HUES48 (cell line): ENCODE results near the gene CREB3L4.

Source experiments
- H3K27ac ChIP-seq: one replicate; pipeline ENCODE4 v1.7.0; 2013; ENCODE audit warnings: low read depth, low read length, inconsistent platforms
- H3K27me3 ChIP-seq: 2 replicates; pipeline ENCODE4 v1.6.1; 2013; ENCODE audit warnings: mild to moderate bottlenecking, low read length; ENCODE audit not compliant: control insufficient read depth, insufficient read depth
- H3K36me3 ChIP-seq: 2 replicates; pipeline ENCODE4 v1.6.1; 2013; ENCODE audit warnings: low read length; ENCODE audit not compliant: control insufficient read depth, insufficient read depth
- H3K4me1 ChIP-seq: 2 replicates; pipeline ENCODE4 v1.6.1; 2013; ENCODE audit warnings: mild to moderate bottlenecking, low read length; ENCODE audit not compliant: control insufficient read depth, insufficient read depth
- H3K4me3 ChIP-seq: 2 replicates; pipeline ENCODE4 v1.5.1; 2013; ENCODE audit warnings: mild to moderate bottlenecking, low read depth, low read length
- H3K9ac ChIP-seq: 2 replicates; pipeline ENCODE4 v1.6.1; 2013; ENCODE audit warnings: mild to moderate bottlenecking, low read depth, low read length, moderate library complexity
- H3K9me3 ChIP-seq: 2 replicates; pipeline ENCODE4 v1.6.1; 2013; ENCODE audit warnings: low read length; ENCODE audit not compliant: control insufficient read depth, insufficient read depth

Gene CREB3L4

GRCh38 chr1:153962088-153963029, 5.3 kb upstream of the CREB3L4 start:
- no peaks in the 10 kb centered on the region for H3K27me3 ChIP-seq
- peaks cover 33% of the 10 kb centered on the region for H3K4me1 ChIP-seq
- no peaks in the 10 kb centered on the region for H3K9me3 ChIP-seq
- H3K4me3 ChIP-seq = peak overlapping the region; percentile 93
- peak overlapping the region; percentile 97 for H3K27ac ChIP-seq
- H3K9ac ChIP-seq = peak overlapping the region; percentile 88
- peaks cover 31% of the 10 kb centered on the region for H3K36me3 ChIP-seq

GRCh38 chr1:153963030-153963849, 4.5 kb upstream of the CREB3L4 start, which contains the start of gene SLC39A1:
TSS of gene SLC39A1 (minus strand) at chr1:153963537. CDS start at chr1:153962715, 822 bp downstream.
- Histone ChIP-seq H3K27ac (peak within 1 kb of the TSS; percentile 97), H3K4me3 (peak within 1 kb of the TSS; percentile 93), H3K27me3 (no peaks in the 10 kb centered on the region), H3K36me3 (peaks cover 31% of the 10 kb centered on the region), H3K9ac (peak within 1 kb of the TSS; percentile 90), H3K4me1 (peaks cover 37% of the 10 kb centered on the region), H3K9me3 (no peaks in the 10 kb centered on the region)

GRCh38 chr1:153963850-153964331, 3.8 kb upstream of the CREB3L4 start:
- Histone ChIP-seq H3K27ac (peak overlapping the region; percentile 97), H3K4me3 (peak overlapping the region; percentile 93), H3K27me3 (no peaks in the 10 kb centered on the region), H3K9me3 (no peaks in the 10 kb centered on the region), H3K9ac (peak overlapping the region; percentile 90), H3K36me3 (peaks cover 31% of the 10 kb centered on the region), H3K4me1 (peaks cover 40% of the 10 kb centered on the region)

GRCh38 chr1:153968000-153968363, 280 bp downstream of the CREB3L4 start:
- Histone ChIP-seq H3K27me3 (no peaks in the 10 kb centered on the region), H3K4me3 (peak overlapping the region; percentile 73), H3K9me3 (no peaks in the 10 kb centered on the region), H3K36me3 (peaks cover 8% of the 10 kb centered on the region; the same call in 1 of the 2 replicates), H3K27ac (peak overlapping the region; percentile 98), H3K9ac (peak overlapping the region; percentile 80), H3K4me1 (peaks cover 18% of the 10 kb centered on the region; the same call in 1 of the 2 replicates)

GRCh38 chr1:153968408-153968807, 706 bp downstream of the CREB3L4 start:
- Histone ChIP-seq H3K27me3 (no peaks in the 10 kb centered on the region), H3K9ac (no peak overlapping the region), H3K4me3 (peak overlapping the region; percentile 73), H3K36me3 (peaks cover 12% of the 10 kb centered on the region; the same call in 1 of the 2 replicates), H3K27ac (peak overlapping the region; percentile 98), H3K4me1 (peaks cover 18% of the 10 kb centered on the region; the same call in 1 of the 2 replicates), H3K9me3 (no peaks in the 10 kb centered on the region)

- H3K27ac ChIP-seq = no peak overlapping the region
- peaks cover 18% of the 10 kb centered on the region for H3K36me3 ChIP-seq
- H3K4me1 ChIP-seq = peaks cover 18% of the 10 kb centered on the region; the same call in 1 of the 2 replicates
- no peaks in the 10 kb centered on the region for H3K9me3 ChIP-seq
- H3K27me3 ChIP-seq = no peaks in the 10 kb centered on the region
- H3K9ac ChIP-seq = no peak overlapping the region
- H3K4me3 ChIP-seq = 0 out of 2 replicates have a peak overlapping the region, but pooled peaks have one; percentile 73
Measured at GRCh38 chr1:153968972-153969371, 1.3 kb downstream of the CREB3L4 start.

GRCh38 chr1:153970346-153970745, 2.6 kb downstream of the CREB3L4 start:
- peaks cover 31% of the 10 kb centered on the region for H3K36me3 ChIP-seq
- no peak overlapping the region for H3K4me3 ChIP-seq
- peaks cover 18% of the 10 kb centered on the region; the same call in 1 of the 2 replicates for H3K4me1 ChIP-seq
- H3K27me3 ChIP-seq = no peaks in the 10 kb centered on the region
- H3K27ac ChIP-seq = no peak overlapping the region
- no peaks in the 10 kb centered on the region for H3K9me3 ChIP-seq
- H3K9ac ChIP-seq = no peak overlapping the region

GRCh38 chr1:153973071-153973470, 5.4 kb downstream of the CREB3L4 start:
- peaks cover 10% of the 10 kb centered on the region; the same call in 1 of the 2 replicates for H3K4me1 ChIP-seq
- H3K4me3 ChIP-seq = no peak overlapping the region
- no peak overlapping the region for H3K27ac ChIP-seq
- peaks cover 34% of the 10 kb centered on the region for H3K36me3 ChIP-seq
- no peak overlapping the region for H3K9ac ChIP-seq
- no peaks in the 10 kb centered on the region for H3K9me3 ChIP-seq
- no peaks in the 10 kb centered on the region for H3K27me3 ChIP-seq

- H3K27ac ChIP-seq = no peak overlapping the region
- no peaks in the 10 kb centered on the region for H3K27me3 ChIP-seq
- no peaks in the 10 kb centered on the region for H3K9me3 ChIP-seq
- H3K9ac ChIP-seq = no peak overlapping the region
- no peak overlapping the region for H3K4me3 ChIP-seq
- peaks cover 34% of the 10 kb centered on the region for H3K36me3 ChIP-seq
- peaks cover 7% of the 10 kb centered on the region; the same call in 1 of the 2 replicates for H3K4me1 ChIP-seq
Measured at GRCh38 chr1:153973525-153973924, 5.8 kb downstream of the CREB3L4 start.

GRCh38 chr1:153976819-153977249, 9.1 kb downstream of the CREB3L4 start:
- Histone ChIP-seq H3K27ac (peak overlapping the region; percentile 95), H3K9me3 (no peaks in the 10 kb centered on the region), H3K27me3 (no peaks in the 10 kb centered on the region), H3K36me3 (peaks cover 50% of the 10 kb centered on the region), H3K9ac (peak overlapping the region; percentile 89), H3K4me3 (peak overlapping the region; percentile 96), H3K4me1 (peaks cover 4% of the 10 kb centered on the region; the same call in 1 of the 2 replicates)
